Right ventricle myocardium inferior (tissue), 1 donor: ENCODE measurements around the gene HES7. TPM values are rescaled to one million over a fixed set of nuclear protein-coding genes. Genes with fewer than 3 reads are reported as not detected.
"Not testable (repeated sequence)": the region's sequence is repeated elsewhere in the genome, so short reads cannot be mapped to it uniquely, and the experiment has no call there.

Experiments
- ATAC-seq: fragments of 200-7000 bp; cut with Tn5 transposase; one replicate; pipeline ENCODE4 v1.9.1; 2020; ENCODE audit warnings: mild to moderate bottlenecking, moderate library complexity
- DNase-seq: peaks from one replicate; pipeline ENCODE4 v3.0.0; 2021; ENCODE audit errors: missing footprints
- intact Hi-C: fragments of 100-400 bp; cut with DNase I; formaldehyde crosslinking; loops from one replicate; pipeline ENCODE4 v1.11.0; 2022
- total RNA-seq: library from RNA; stranded (reverse); fragmentation: NEBNext Ultra II Directional; extraction: Animal tissue kit (Norgen Biotek cat#: 25700); gene quantifications from one replicate; pipeline ENCODE4 v1.2.1, GENCODE V29; 2021
- donor health status: DM: no; HTN: yes; CAD: no; lungs with severe emphysema.

HES7 gene
- total RNA-seq, 1 donor from 2014 or later, result not detected

- no peak for DNase-seq
- ATAC-seq, result no peak
- intact Hi-C loops, result no loop called here
These were observed 36.6 kb downstream of the HES7 start, which contains the start of gene ALOX12B for GRCh38 chr17:8087075-8087951. Gene ALOX12B (minus strand): TSS chr17:8087716. CDS start chr17:8087442, 274 bp downstream.

- ATAC-seq (no peak), DNase-seq (no peak)
- intact Hi-C loops, result no loop called here
These were observed 39.7 kb downstream of the HES7 start for GRCh38 chr17:8084250-8084649.

GRCh38 chr17:8082292-8082691 is 41.6 kb downstream of the HES7 start:
- no peak for ATAC-seq
- DNase-seq, result no peak
- intact Hi-C loops, result no loop called here

- intact Hi-C loops, result no loop called here
- no peak for DNase-seq
- ATAC-seq, result no peak
These were observed 42.0 kb downstream of the HES7 start for GRCh38 chr17:8081876-8082275.

- DNase-seq, result no peak
These were observed 43.1 kb downstream of the HES7 start for GRCh38 chr17:8080799-8081219.

GRCh38 chr17:8080208-8080798 is 43.6 kb downstream of the HES7 start:
- intact Hi-C loops, result no loop called here
- peak; percentile 17 for ATAC-seq
- DNase-seq, result no peak

More at GRCh38 chr17:8080799-8081219, 43.1 kb downstream of the HES7 start:
- intact Hi-C loops, result no loop called here
- ATAC-seq, result no peak

GRCh38 chr17:8079291-8080207 is 44.4 kb downstream of the HES7 start:
- intact Hi-C loops, result no loop called here
- ATAC-seq (peak; percentile 90), DNase-seq (peak; percentile 87)

- DNase-seq, ATAC-seq, intact Hi-C loops: not testable (repeated sequence)
These were observed 46.0 kb downstream of the HES7 start for GRCh38 chr17:8077939-8078338.

GRCh38 chr17:8076502-8077266 is 47.2 kb downstream of the HES7 start:
- ATAC-seq (no peak), DNase-seq (no peak)
- intact Hi-C loops, result no loop called here

- ATAC-seq (no peak), DNase-seq (no peak)
- intact Hi-C loops, result no loop called here
These were observed 48.1 kb downstream of the HES7 start for GRCh38 chr17:8075574-8076342.

GRCh38 chr17:8075081-8075480 is 48.8 kb downstream of the HES7 start:
- intact Hi-C loops, result no loop called here
- DNase-seq (no peak), ATAC-seq (no peak)

- intact Hi-C loops, result loop anchor here (5.0 kb wide), 1 partner anchor 38 kb away; no protein-coding TSS in a partner anchor
- DNase-seq (no peak), ATAC-seq (no peak)
These were observed 49.4 kb downstream of the HES7 start for GRCh38 chr17:8074554-8074953.

- intact Hi-C loops, result loop anchor here (5.0 kb wide), 1 partner anchor 38 kb away; no protein-coding TSS in a partner anchor
- DNase-seq (peak; percentile 87), ATAC-seq (peak; percentile 59)
These were observed 50.0 kb downstream of the HES7 start for GRCh38 chr17:8073627-8074484.

- intact Hi-C loops, result loop anchor here (5.0 kb wide), 1 partner anchor 39 kb away; no protein-coding TSS in a partner anchor
- DNase-seq (no peak), ATAC-seq (no peak)
These were observed 51.0 kb downstream of the HES7 start for GRCh38 chr17:8072729-8073461.

- intact Hi-C loops, result loop anchor here (5.0 kb wide), 1 partner anchor 40 kb away; no protein-coding TSS in a partner anchor
These were observed 51.6 kb downstream of the HES7 start for GRCh38 chr17:8072341-8072728.

GRCh38 chr17:8071496-8071895 is 52.4 kb downstream of the HES7 start:
- intact Hi-C loops, result loop anchor here (5.0 kb wide), 1 partner anchor 41 kb away; no protein-coding TSS in a partner anchor
- DNase-seq (no peak), ATAC-seq (no peak)

More at GRCh38 chr17:8072341-8072728, 51.6 kb downstream of the HES7 start:
- ATAC-seq (no peak), DNase-seq (no peak)
